Measurements from ENCODE around the gene CXCR3.
"Not testable (repeated sequence)": the region's sequence is repeated elsewhere in the genome, so short reads cannot be mapped to it uniquely, and the experiment has no call there.

The CXCR3 gene

DNA sequence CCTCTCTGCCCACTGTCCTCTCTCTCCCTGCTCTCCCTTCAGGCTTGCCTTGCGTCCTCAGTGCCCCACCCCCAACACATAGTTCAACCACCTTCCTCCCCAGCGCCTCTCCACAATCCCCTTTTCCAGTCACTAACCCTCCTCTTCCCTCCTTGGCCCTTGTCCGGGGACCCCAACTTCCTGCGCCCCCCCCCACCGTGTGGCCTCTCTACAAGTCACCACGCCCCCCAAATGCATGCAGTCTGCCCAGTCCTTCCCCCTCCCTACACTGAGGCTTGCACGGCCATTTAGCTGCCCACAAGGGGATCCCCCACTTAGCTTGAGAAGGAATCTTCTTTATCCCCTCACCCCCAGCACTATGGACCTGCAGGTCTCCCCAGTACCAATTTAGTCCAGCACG is 569 bp downstream of the CXCR3 start:
- no peak for DNase-seq (ENCODE audit: low read depth)
- no peak overlapping the region for H3K4me3 ChIP-seq (ENCODE audit: low read length)
- TF ChIP-seq, protein P1, sequence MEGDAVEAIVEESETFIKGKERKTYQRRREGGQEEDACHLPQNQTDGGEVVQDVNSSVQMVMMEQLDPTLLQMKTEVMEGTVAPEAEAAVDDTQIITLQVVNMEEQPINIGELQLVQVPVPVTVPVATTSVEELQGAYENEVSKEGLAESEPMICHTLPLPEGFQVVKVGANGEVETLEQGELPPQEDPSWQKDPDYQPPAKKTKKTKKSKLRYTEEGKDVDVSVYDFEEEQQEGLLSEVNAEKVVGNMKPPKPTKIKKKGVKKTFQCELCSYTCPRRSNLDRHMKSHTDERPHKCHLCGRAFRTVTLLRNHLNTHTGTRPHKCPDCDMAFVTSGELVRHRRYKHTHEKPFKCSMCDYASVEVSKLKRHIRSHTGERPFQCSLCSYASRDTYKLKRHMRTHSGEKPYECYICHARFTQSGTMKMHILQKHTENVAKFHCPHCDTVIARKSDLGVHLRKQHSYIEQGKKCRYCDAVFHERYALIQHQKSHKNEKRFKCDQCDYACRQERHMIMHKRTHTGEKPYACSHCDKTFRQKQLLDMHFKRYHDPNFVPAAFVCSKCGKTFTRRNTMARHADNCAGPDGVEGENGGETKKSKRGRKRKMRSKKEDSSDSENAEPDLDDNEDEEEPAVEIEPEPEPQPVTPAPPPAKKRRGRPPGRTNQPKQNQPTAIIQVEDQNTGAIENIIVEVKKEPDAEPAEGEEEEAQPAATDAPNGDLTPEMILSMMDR (conservative IDR thresholded peaks at IDR 0.05; ENCODE audit: low read depth, low read length): no peak

DNA sequence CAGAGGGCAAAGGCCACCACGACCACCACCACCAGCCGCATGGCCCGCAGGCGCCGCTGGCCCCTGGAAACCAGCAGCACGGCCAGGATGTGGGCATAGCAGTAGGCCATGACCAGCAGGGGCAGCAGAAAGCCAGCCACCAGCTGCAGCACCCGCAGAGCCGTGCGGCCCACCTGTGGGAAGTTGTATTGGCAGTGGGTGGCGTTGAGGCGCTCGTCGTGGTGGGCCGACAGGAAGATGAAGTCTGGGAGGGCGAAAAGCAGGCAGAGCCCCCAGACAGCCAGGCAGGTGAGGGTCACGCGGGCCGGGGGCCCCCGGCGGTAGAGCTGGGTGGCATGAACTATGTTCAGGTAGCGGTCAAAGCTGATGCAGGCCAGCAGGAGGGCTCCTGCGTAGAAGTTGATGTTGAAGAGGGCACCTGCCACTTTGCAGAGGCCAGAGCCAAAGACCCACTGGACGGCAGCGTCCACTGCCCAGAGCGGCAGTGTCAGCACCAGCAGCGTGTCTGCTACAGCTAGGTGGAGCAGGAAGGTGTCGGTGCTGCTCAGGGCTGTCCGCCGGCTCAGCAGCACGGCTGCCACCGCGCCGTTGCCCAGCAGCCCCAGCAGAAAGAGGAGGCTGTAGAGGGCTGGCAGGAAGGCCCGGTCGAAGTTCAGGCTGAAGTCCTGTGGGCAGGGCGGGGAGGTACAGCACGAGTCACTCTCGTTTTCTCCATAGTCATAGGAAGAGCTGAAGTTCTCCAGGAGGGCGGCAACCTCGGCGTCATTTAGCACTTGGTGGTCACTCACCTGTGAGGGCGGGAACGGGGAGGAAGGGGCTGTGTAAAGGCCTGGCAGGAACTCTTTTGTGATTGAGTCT is 1.4 kb downstream of the CXCR3 start:
- no peak overlapping the region for H3K4me3 ChIP-seq (ENCODE audit: low read length)
- TF ChIP-seq, protein P1 (conservative IDR thresholded peaks at IDR 0.05; ENCODE audit: low read depth, low read length): no peak
- no peak for DNase-seq (ENCODE audit: low read depth)

DNA sequence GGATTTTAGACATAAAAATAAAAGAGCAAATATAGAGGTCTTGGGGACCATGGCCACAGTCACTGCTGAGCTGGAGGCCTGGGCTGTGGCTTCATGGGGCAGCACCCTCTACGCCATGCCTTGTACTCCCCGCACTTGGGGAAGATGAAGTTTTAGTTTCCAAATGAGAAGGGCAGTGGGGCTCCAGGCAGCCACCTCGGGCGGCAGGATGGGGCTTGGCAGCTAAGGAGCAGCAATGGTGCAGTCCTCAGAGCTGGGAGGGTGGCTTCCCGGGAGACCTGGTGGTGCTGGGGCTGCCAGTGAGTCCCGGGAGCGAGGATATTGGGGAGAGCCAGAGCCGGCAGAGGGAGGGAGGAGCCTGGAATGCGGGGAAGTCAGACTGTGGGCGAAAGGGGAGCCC is 2.4 kb downstream of the CXCR3 start:
- TF ChIP-seq, protein P1 (conservative IDR thresholded peaks at IDR 0.05; ENCODE audit: low read depth, low read length): no peak
- no peak for DNase-seq (ENCODE audit: low read depth)

DNA sequence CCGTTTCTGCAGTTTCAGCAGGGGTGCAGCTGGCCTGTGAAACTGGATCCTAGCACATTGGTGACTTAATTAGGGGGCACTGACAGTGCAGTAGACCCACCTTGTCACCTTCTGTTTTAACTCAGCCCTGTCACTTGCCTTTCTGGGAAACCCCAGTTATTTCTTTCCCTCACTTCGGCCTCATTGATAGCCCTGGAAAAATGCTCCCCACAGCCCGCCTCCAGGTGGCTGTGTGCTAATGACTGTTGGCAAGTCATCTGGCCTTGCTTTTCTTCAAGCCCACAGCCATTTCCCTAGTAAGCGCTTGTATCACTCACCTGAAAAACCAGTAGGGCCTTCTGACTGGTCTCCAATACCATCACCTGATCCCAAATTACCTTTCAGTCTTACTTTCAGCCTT is 3.3 kb downstream of the CXCR3 start:
- TF ChIP-seq, protein P1 (conservative IDR thresholded peaks at IDR 0.05; ENCODE audit: low read depth, low read length): no peak
- H3K4me3 ChIP-seq (ENCODE audit: low read length): no peak overlapping the region
- DNase-seq (ENCODE audit: low read depth): no peak

More for the DNA sequence above, 2.4 kb downstream of the CXCR3 start:
- H3K4me3 ChIP-seq (ENCODE audit: low read length): no peak overlapping the region

DNA sequence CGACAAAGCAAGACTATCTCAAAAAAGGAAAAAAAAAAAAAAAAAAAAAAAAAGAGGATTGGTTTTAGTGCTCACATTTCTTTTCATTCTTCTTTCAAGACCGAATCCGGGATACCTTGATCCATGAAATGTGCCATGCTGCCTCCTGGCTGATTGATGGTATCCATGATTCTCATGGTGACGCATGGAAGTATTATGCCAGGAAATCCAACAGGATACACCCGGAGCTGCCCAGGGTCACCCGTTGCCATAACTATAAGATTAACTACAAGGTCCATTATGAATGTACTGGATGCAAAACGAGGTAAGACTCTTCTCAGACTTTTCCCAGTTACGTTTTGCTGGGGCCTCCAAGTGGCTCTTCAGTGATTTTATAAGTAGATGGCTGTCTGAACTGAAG is 6.1 kb downstream of the CXCR3 start:
- TF ChIP-seq, protein P1 (conservative IDR thresholded peaks at IDR 0.05; ENCODE audit: low read depth, low read length): no peak
- DNase-seq (ENCODE audit: low read depth): no peak
- H3K4me3 ChIP-seq (ENCODE audit: low read length): no peak overlapping the region

DNA sequence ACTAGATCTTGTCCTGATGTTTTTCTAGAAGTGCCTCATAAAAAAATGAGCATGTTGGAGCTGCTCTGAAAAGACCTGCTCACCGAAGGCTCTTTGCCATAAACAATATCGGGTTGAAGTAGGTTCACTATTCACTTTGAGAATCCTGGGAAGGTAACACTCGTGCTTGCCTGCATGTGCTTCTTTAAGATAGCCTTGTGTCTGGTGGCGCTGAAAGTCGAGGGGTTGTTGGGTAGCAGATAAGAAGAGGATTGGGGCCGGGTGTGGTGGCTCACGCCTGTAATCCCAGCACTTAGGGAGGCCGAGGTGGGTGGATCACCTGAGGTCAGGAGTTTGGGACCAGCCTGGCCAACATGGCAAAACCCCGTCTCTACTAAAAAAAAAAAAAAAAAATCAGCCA is 6.6 kb downstream of the CXCR3 start:
- not testable (repeated sequence) for H3K4me3 ChIP-seq (ENCODE audit: low read length); DNase-seq (ENCODE audit: low read depth)

DNA sequence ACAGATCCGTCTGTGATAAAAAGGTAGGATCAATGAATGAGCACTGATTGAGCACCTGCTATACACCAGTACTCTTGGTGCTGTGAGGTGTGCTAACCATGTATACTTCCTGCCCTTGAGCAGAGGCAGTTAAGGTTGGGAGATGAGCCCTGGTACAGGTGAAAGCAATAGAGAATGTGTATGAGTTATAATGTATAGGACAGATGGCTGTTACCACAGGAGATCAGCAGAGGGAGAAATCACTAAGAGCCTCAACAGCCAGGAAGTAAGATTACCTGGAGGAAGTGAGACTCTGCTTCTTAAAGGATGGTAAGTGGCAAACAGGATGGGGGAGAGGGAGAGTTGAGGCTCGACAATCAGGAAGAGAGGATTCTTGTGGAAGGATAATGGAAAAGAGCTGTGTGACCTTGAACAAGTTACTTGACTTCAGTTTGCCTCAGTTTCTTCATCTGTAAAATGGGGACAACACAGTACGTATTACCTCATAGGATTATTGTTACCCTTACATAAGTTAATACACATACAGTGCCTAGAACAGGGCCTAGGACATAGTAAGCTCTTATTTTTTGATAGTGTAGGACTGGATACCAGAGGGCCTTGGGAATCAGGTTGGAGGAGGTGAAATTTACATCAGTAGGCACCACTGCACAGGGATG is 9.1 kb downstream of the CXCR3 start:
- H3K4me3 ChIP-seq (ENCODE audit: low read length): no peak overlapping the region
- TF ChIP-seq, protein P1 (conservative IDR thresholded peaks at IDR 0.05; ENCODE audit: low read depth, low read length): no peak
- no peak for DNase-seq (ENCODE audit: low read depth)

Data from retinal pigment epithelial cell (primary cell).